ENCODE results near the gene CCDC7.

DNA sequence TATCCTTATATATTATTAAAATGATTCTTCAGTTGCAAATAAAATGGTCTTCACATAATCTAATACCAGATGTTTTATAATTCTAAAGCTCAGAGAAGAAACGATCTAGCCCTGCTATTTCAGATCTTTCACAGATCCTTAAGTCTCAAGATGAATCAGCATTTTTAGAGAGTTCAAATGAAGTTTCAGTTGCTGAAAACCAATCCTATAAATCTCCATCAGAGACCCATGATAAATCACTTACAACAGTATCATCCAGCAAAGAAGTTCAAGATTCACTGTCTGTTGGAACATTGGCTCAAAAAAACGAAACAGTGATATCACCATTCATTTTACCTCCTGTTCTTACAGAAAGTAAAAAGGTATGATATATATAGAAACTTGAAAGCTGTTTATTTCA is 137.0 kb downstream of the CCDC7 start:
- no peak for TF ChIP-seq EZH2phosphoT487 (IDR thresholded peaks at IDR 0.05; ENCODE audit: insufficient read depth, low read depth)
- no peak for TF ChIP-seq EZH2 (IDR thresholded peaks at IDR 0.05; ENCODE audit: insufficient read depth, poor library complexity, severe bottlenecking)

All from GM23248 (cell line).